IMR-90 (cell line): ENCODE results near the gene PSMC5. TPM values are rescaled to one million over a fixed set of nuclear protein-coding genes. Genes with fewer than 3 reads are reported as not detected.

ENCODE experiments used
- CTCF ChIP-seq: conservative IDR thresholded peaks from 2 replicates; pipeline ENCODE4 v1.5.1; 2012; ENCODE audit warnings: mild to moderate bottlenecking, low read depth, low read length, improper control_type of control experiment
- ELK1 ChIP-seq: fragments of 150-350 bp; IDR thresholded peaks from 2 replicates; pipeline ENCODE4 v1.6.1; 2016; ENCODE audit warnings: low read depth, mild to moderate bottlenecking, low read length, moderate library complexity, borderline replicate concordance
- FOS ChIP-seq: fragments of 150-350 bp; IDR thresholded peaks from 2 replicates; pipeline ENCODE4 v1.6.1; 2016; ENCODE audit warnings: low read depth, low read length
- SMC3 ChIP-seq: fragments of 150-350 bp; IDR thresholded peaks from 2 replicates; pipeline ENCODE4 v1.6.1; 2016; ENCODE audit warnings: low read depth, mild to moderate bottlenecking, antibody characterized with exemption, low read length, moderate library complexity
- polyA plus RNA-seq, 3 experiments: library from polyadenylated mRNA; depleted of rRNA; stranded (reverse); fragments of >200 nt; gene quantifications; 2 replicates each; pipeline ENCODE4 v1.2.3, GENCODE V29; 2012; ENCODE audit warnings: low replicate concordance in 1 of 3
- total RNA-seq: library from RNA; depleted of rRNA; stranded (reverse); fragments of >200 nt; gene quantifications from 2 replicates; pipeline ENCODE4 v1.2.3, GENCODE V29; 2012

The PSMC5 gene
- total and polyA plus RNA-seq, 2 of the 4 experiments (the other 2 are of a cell fraction), result 105 to 165 TPM

GRCh38 chr17:63827002-63827800 lies at the start of gene PSMC5, which contains the start of gene FTSJ3 (continued):
- TF ChIP-seq CTCF (peak; percentile 27), ELK1 (no peak), SMC3 (no peak), FOS (0 out of 2 replicates have a peak, but pooled peaks have one; percentile 16)
